ENCODE data around the gene PMFBP1.

PMFBP1 gene

GRCh38 chr16:72164691-72165090 lies 7.3 kb downstream of the PMFBP1 start:
- DNase-seq (ENCODE audit: low spot score) = no peak
- in situ Hi-C loops (cut with MboI; ENCODE audit: low pct_unique_long_range_greater_than_20kb, low sequenced_read_pairs, unreplicated experiment) = no loop called here
- TF ChIP-seq, protein P1, sequence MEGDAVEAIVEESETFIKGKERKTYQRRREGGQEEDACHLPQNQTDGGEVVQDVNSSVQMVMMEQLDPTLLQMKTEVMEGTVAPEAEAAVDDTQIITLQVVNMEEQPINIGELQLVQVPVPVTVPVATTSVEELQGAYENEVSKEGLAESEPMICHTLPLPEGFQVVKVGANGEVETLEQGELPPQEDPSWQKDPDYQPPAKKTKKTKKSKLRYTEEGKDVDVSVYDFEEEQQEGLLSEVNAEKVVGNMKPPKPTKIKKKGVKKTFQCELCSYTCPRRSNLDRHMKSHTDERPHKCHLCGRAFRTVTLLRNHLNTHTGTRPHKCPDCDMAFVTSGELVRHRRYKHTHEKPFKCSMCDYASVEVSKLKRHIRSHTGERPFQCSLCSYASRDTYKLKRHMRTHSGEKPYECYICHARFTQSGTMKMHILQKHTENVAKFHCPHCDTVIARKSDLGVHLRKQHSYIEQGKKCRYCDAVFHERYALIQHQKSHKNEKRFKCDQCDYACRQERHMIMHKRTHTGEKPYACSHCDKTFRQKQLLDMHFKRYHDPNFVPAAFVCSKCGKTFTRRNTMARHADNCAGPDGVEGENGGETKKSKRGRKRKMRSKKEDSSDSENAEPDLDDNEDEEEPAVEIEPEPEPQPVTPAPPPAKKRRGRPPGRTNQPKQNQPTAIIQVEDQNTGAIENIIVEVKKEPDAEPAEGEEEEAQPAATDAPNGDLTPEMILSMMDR (IDR thresholded peaks at IDR 0.05; ENCODE audit: extremely low read depth, insufficient read depth, missing control alignments) = no peak

- in situ Hi-C loops (cut with MboI; ENCODE audit: low pct_unique_long_range_greater_than_20kb, low sequenced_read_pairs, unreplicated experiment) = no loop called here
- TF ChIP-seq, protein P1 (IDR thresholded peaks at IDR 0.05; ENCODE audit: extremely low read depth, insufficient read depth, missing control alignments) = no peak
- DNase-seq (ENCODE audit: low spot score) = no peak
Measured at GRCh38 chr16:72162105-72162692, 9.8 kb downstream of the PMFBP1 start.

- TF ChIP-seq, protein P1 (IDR thresholded peaks at IDR 0.05; ENCODE audit: extremely low read depth, insufficient read depth, missing control alignments) = no peak
- in situ Hi-C loops (cut with MboI; ENCODE audit: low pct_unique_long_range_greater_than_20kb, low sequenced_read_pairs, unreplicated experiment) = no loop called here
- DNase-seq (ENCODE audit: low spot score) = no peak
Measured at GRCh38 chr16:72159801-72160200, 12.2 kb downstream of the PMFBP1 start.

DNA sequence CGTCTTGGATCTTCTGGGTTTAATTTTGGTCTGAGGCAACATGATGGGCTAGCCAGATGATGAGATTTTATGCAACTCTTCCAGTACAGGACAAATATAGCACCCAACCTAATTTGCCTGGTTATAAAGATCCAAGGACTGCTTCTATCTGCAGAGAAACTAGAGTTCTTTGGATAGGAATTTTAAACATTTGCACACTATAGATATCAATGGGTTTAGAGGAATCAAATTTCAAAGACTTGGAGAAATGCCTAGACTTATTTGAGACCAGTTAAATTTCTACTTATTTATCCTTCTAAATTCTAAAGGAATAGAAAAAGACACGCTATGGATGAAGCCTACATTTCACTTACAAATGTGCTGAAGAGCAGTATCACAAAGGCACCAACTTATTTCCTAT lies 12.6 kb downstream of the PMFBP1 start:
- TF ChIP-seq, protein P1 (IDR thresholded peaks at IDR 0.05; ENCODE audit: extremely low read depth, insufficient read depth, missing control alignments) = no peak
- DNase-seq (ENCODE audit: low spot score) = no peak
- in situ Hi-C loops (cut with MboI; ENCODE audit: low pct_unique_long_range_greater_than_20kb, low sequenced_read_pairs, unreplicated experiment) = no loop called here

- no peak for DNase-seq (ENCODE audit: low spot score)
- in situ Hi-C loops (cut with MboI; ENCODE audit: low pct_unique_long_range_greater_than_20kb, low sequenced_read_pairs, unreplicated experiment) = no loop called here
- TF ChIP-seq, protein P1 (IDR thresholded peaks at IDR 0.05; ENCODE audit: extremely low read depth, insufficient read depth, missing control alignments) = no peak
Measured at GRCh38 chr16:72149676-72150464, 22.1 kb downstream of the PMFBP1 start.

DNA sequence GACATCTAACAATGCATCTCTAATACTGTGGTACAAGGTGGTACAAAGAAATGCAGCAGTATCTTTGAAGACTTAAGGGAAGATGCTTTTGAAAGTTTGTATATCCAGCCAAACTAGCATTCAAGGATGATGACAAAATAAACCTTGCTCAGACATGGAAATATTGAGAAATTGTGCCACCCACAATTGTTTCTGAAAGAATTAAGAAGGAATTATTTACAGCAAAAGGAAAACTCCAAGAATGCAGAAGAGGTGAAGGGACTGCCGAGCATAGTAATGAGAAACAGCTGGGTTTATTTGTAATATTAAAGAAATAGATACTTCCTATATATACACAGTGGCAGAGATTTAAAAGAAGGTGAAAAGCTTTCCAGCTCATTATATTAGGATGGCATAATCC lies 29.5 kb downstream of the PMFBP1 start:
- DNase-seq (ENCODE audit: low spot score) = no peak
- in situ Hi-C loops (cut with MboI; ENCODE audit: low pct_unique_long_range_greater_than_20kb, low sequenced_read_pairs, unreplicated experiment) = no loop called here
- TF ChIP-seq, protein P1 (IDR thresholded peaks at IDR 0.05; ENCODE audit: extremely low read depth, insufficient read depth, missing control alignments) = no peak
